Measurements from ENCODE around the gene OOSP2.
"Not testable (repeated sequence)": the region's sequence is repeated elsewhere in the genome, so short reads cannot be mapped to it uniquely, and the experiment has no call there.

OOSP2 gene

GRCh38 chr11:60059521-60060240, 19.5 kb downstream of the OOSP2 start:
- H3K4me3 ChIP-seq (ENCODE audit: low read depth, low read length): no peak overlapping the region
- no peak for TF ChIP-seq CTCF (IDR thresholded peaks at IDR 0.05; ENCODE audit: low read depth, low read length, missing control alignments)
- no peak for DNase-seq (ENCODE audit: low read depth)

GRCh38 chr11:60064111-60064510, 23.9 kb downstream of the OOSP2 start:
- no peak for TF ChIP-seq CTCF (IDR thresholded peaks at IDR 0.05; ENCODE audit: low read depth, low read length, missing control alignments)
- no peak for DNase-seq (ENCODE audit: low read depth)
- no peak overlapping the region for H3K4me3 ChIP-seq (ENCODE audit: low read depth, low read length)

DNA sequence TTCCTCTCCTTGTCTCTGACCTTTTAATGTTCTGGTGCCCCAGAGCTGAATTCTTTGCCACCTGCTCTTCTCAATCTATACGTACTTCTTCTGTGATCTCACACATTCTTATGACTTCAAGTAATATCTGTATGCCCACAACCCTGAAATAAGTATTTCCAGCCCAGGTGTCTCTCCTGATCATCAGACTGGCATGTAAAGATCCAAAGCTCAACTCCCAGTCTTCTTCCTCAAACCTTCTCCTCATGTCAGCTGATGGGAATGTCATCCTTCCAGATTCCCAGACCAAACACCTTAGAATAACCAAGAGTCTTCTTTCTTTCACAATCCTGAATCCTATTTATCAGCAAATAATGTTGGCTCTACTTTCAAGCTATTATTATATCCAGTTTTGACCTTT, 25.6 kb downstream of the OOSP2 start:
- no peak overlapping the region for H3K4me3 ChIP-seq (ENCODE audit: low read depth, low read length)
- no peak for DNase-seq (ENCODE audit: low read depth)
- TF ChIP-seq CTCF (IDR thresholded peaks at IDR 0.05; ENCODE audit: low read depth, low read length, missing control alignments): no peak

DNA sequence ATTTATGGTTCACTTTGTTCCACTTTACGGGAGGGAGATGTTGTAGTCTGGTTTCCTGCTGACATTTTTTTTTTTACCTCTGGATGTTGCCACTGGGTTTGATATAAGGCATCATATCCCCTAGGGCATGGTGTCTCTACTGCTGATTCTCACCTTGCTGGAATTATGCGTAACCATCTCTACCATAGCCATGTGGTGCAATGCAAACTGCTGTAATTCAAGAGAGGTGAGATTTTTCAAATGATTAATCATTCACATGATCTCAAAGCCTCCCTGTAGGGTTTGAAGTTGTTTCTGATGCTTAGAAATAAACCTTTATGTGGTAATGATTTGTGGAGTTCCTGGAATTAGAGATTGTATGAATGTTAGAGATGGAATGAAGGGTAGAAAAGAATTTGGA, 29.2 kb downstream of the OOSP2 start:
- no peak for TF ChIP-seq CTCF (IDR thresholded peaks at IDR 0.05; ENCODE audit: low read depth, low read length, missing control alignments)
- no peak for DNase-seq (ENCODE audit: low read depth)
- H3K4me3 ChIP-seq (ENCODE audit: low read depth, low read length): no peak overlapping the region

DNA sequence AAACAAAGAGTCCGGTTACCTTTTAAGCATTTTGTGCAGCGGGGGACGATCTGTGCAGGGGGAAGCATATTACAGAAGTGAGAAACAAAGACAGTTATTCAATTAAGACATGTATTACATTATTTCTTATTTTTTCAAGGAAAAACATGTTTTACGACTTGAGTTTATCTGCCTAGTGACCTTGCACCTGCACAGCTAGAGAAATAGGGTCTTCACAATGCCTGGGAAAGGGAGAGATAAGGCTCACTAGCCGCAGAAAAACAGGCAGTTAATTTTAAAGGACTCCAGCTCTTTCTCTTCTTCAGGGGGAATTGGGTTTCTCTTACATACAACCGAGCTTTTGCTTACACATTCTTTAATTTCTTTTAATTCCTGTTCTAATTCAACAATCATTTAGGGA, 31.4 kb downstream of the OOSP2 start:
- not testable (repeated sequence) for DNase-seq (ENCODE audit: low read depth); H3K4me3 ChIP-seq (ENCODE audit: low read depth, low read length)

DNA sequence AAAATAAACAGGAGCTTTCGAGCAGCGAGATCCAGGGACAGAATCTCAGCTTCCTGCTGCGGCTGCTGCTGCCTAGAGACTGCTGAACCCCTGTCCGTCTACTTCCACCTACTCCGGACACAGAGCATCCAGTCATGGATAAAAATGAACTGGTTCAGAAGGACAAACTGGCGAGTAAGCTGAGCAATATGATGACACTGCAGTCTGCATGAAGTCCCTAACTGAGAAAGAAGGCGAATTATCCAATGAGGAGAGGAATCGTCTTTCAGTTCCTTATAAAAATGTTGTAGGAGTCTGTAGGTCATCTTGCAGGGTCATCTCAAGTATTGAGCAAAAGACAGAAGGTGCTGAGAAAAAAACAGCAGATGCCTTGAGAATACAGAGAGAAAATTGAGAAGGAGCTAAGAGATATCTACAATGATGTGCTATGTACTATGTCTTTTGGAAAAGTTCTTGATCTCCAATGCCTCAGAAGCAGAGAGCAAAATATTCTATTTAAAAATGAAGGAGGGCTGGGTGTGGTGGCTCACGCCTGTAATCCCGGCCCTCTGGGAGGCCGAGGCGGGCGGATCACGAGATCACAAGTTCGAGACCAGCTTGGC, 37.1 kb downstream of the OOSP2 start:
- no peak for TF ChIP-seq CTCF (IDR thresholded peaks at IDR 0.05; ENCODE audit: low read depth, low read length, missing control alignments)
- no peak for DNase-seq (ENCODE audit: low read depth)
- no peak overlapping the region for H3K4me3 ChIP-seq (ENCODE audit: low read depth, low read length)

- H3K4me3 ChIP-seq (ENCODE audit: low read depth, low read length): no peak overlapping the region
- TF ChIP-seq CTCF (IDR thresholded peaks at IDR 0.05; ENCODE audit: low read depth, low read length, missing control alignments): no peak
- no peak for DNase-seq (ENCODE audit: low read depth)
Observed at GRCh38 chr11:60077981-60078380, 37.8 kb downstream of the OOSP2 start.
